Activated CD4-positive, alpha-beta T cell treated with anti-CD3 and anti-CD28 coated beads, Interleukin-2, amount 10 ng/mL, durations not matched to agents 24 days and 14 days (primary cell): ENCODE results near the gene SIGLEC11. TPM values are rescaled to one million over a fixed set of nuclear protein-coding genes. Genes with fewer than 3 reads are reported as not detected.
"Not testable (repeated sequence)": the region's sequence is repeated elsewhere in the genome, so short reads cannot be mapped to it uniquely, and the experiment has no call there.

Experiments
- DNase-seq: peaks from one replicate; pipeline ENCODE4 v3.0.0; 2022
- H3K27ac Mint-ChIP-seq: one replicate; pipeline ENCODE4 v1.8.0; 2022; ENCODE audit warnings: mild to moderate bottlenecking, mixed read lengths
- H3K27me3 Mint-ChIP-seq: one replicate; pipeline ENCODE4 v1.8.0; 2022; ENCODE audit warnings: mixed read lengths
- H3K36me3 Mint-ChIP-seq: one replicate; pipeline ENCODE4 v1.8.0; 2022; ENCODE audit warnings: low read depth, mild to moderate bottlenecking, mixed read lengths
- H3K4me1 Mint-ChIP-seq: one replicate; pipeline ENCODE4 v1.8.0; 2021; ENCODE audit warnings: mixed read lengths
- H3K4me3 Mint-ChIP-seq: one replicate; pipeline ENCODE4 v1.8.0; 2022; ENCODE audit warnings: mild to moderate bottlenecking, moderate library complexity, mixed read lengths
- H3K9me3 Mint-ChIP-seq: one replicate; pipeline ENCODE4 v1.8.0; 2021; ENCODE audit warnings: mixed read lengths
- intact Hi-C: fragments of 100-400 bp; cut with micrococcal nuclease; formaldehyde crosslinking; loops from one replicate; pipeline ENCODE4 v1.15.1; 2023
- total RNA-seq: library from RNA; stranded (reverse); gene quantifications from 2 replicates; pipeline ENCODE4 v1.2.3, GENCODE V29; 2022

The SIGLEC11 gene
- total RNA-seq, 1 donor from 2014 or later: not detected

GRCh38 chr19:49933643-49934042 lies 27.3 kb downstream of the SIGLEC11 start:
- intact Hi-C loops: loop anchor here (5.0 kb wide), 1 partner anchor 121 kb away; the partner anchor contains the start of gene FUZ
- Mint-ChIP-seq H3K27ac (no peak overlapping the region), H3K27me3 (peaks cover 10% of the 10 kb centered on the region), H3K4me3 (peak overlapping the region; percentile 8), H3K9me3 (peaks cover 4% of the 10 kb centered on the region), H3K36me3 (peaks cover 42% of the 10 kb centered on the region), H3K4me1 (peaks cover 37% of the 10 kb centered on the region)
- no peak for DNase-seq

- intact Hi-C loops: loop anchor here (5.0 kb wide), 1 partner anchor 120 kb away; the partner anchor contains the start of gene FUZ
- Mint-ChIP-seq H3K27ac (peak overlapping the region; percentile 74), H3K4me1 (peaks cover 41% of the 10 kb centered on the region), H3K4me3 (peak overlapping the region; percentile 56), H3K27me3 (peaks cover 10% of the 10 kb centered on the region), H3K9me3 (peaks cover 4% of the 10 kb centered on the region), H3K36me3 (peaks cover 48% of the 10 kb centered on the region)
- peak; percentile 80 for DNase-seq
Observed at GRCh38 chr19:49932731-49933131, 28.2 kb downstream of the SIGLEC11 start.

- Mint-ChIP-seq H3K9me3 (peaks cover 4% of the 10 kb centered on the region), H3K27me3 (peaks cover 10% of the 10 kb centered on the region), H3K4me3 (peak overlapping the region; percentile 42), H3K27ac (no peak overlapping the region), H3K4me1 (peaks cover 46% of the 10 kb centered on the region), H3K36me3 (peaks cover 55% of the 10 kb centered on the region)
- intact Hi-C loops: loop anchor here (5.0 kb wide), 1 partner anchor 120 kb away; the partner anchor contains the start of gene FUZ
- no peak for DNase-seq
Observed at GRCh38 chr19:49932041-49932451, 28.9 kb downstream of the SIGLEC11 start.

- intact Hi-C loops: loop anchor here (5.0 kb wide), 1 partner anchor 119 kb away; the partner anchor contains the start of gene FUZ
Observed at GRCh38 chr19:49931293-49932040, 29.5 kb downstream of the SIGLEC11 start.

GRCh38 chr19:49930483-49931011 lies 30.4 kb downstream of the SIGLEC11 start:
- peaks cover 3% of the 10 kb centered on the region for H3K27me3 Mint-ChIP-seq
- H3K9me3 Mint-ChIP-seq: peaks cover 4% of the 10 kb centered on the region
- peak overlapping the region; percentile 25 for H3K27ac Mint-ChIP-seq
- H3K36me3 Mint-ChIP-seq: peaks cover 63% of the 10 kb centered on the region
- peak; percentile 69 for DNase-seq
- intact Hi-C loops: loop anchor here (5.0 kb wide), 1 partner anchor 118 kb away; the partner anchor contains the start of gene FUZ
- peaks cover 51% of the 10 kb centered on the region for H3K4me1 Mint-ChIP-seq
- H3K4me3 Mint-ChIP-seq: peak overlapping the region; percentile 97

More at GRCh38 chr19:49931293-49932040, 29.5 kb downstream of the SIGLEC11 start:
- H3K4me3 Mint-ChIP-seq: peak overlapping the region; percentile 97
- H3K36me3 Mint-ChIP-seq: peaks cover 58% of the 10 kb centered on the region
- H3K9me3 Mint-ChIP-seq: peaks cover 4% of the 10 kb centered on the region
- peak overlapping the region; percentile 8 for H3K27ac Mint-ChIP-seq
- peaks cover 7% of the 10 kb centered on the region for H3K27me3 Mint-ChIP-seq
- no peak for DNase-seq
- H3K4me1 Mint-ChIP-seq: peaks cover 48% of the 10 kb centered on the region

- H3K4me1 Mint-ChIP-seq: peaks cover 54% of the 10 kb centered on the region
- H3K9me3 Mint-ChIP-seq: peaks cover 4% of the 10 kb centered on the region
- peak; percentile 98 for DNase-seq
- H3K4me3 Mint-ChIP-seq: peak overlapping the region; percentile 97
- H3K36me3 Mint-ChIP-seq: peaks cover 69% of the 10 kb centered on the region
- intact Hi-C loops: loop anchor here (1.0 to 5.0 kb wide), 6 partner anchors 19 to 338 kb away; partner anchors contain the start of genes AKT1S1, FUZ, PRMT1 and PRR12
- H3K27ac Mint-ChIP-seq: peak overlapping the region; percentile 100
- H3K27me3 Mint-ChIP-seq: peaks cover 3% of the 10 kb centered on the region
Observed at GRCh38 chr19:49929611-49930482, 31.1 kb downstream of the SIGLEC11 start.

- peaks cover 56% of the 10 kb centered on the region for H3K4me1 Mint-ChIP-seq
- peak; percentile 98 for DNase-seq
Observed at GRCh38 chr19:49929121-49929610, 31.8 kb downstream of the SIGLEC11 start, which contains the start of the genes ATF5 and NUP62. Gene ATF5 (plus strand): TSS chr19:49929205. CDS start chr19:49930851, 1,646 bp downstream. Gene NUP62 (minus strand): TSS chr19:49929504. CDS start chr19:49909807, 19,697 bp downstream.

GRCh38 chr19:49927526-49928264 lies 33.3 kb downstream of the SIGLEC11 start:
- intact Hi-C loops: loop anchor here (1.0 to 5.0 kb wide), 4 partner anchors 17 to 335 kb away; partner anchors contain the start of genes PRMT1 and PRR12

More at GRCh38 chr19:49929121-49929610, 31.8 kb downstream of the SIGLEC11 start, which contains the start of the genes ATF5 and NUP62:
- Mint-ChIP-seq H3K27me3 (peaks cover 3% of the 10 kb centered on the region), H3K27ac (peak within 1 kb of the TSS; percentile 100), H3K9me3 (peaks cover 4% of the 10 kb centered on the region), H3K36me3 (peaks cover 73% of the 10 kb centered on the region), H3K4me3 (peak within 1 kb of the TSS; percentile 97)
- intact Hi-C loops: loop anchor here (1.0 to 5.0 kb wide), 5 partner anchors 18 to 337 kb away; partner anchors contain the start of genes AKT1S1, PRMT1, PRR12 and TBC1D17

GRCh38 chr19:49926515-49926914 lies 34.5 kb downstream of the SIGLEC11 start:
- Mint-ChIP-seq H3K27ac (no peak overlapping the region), H3K9me3 (no peaks in the 10 kb centered on the region), H3K4me3 (peak overlapping the region; percentile 97), H3K4me1 (peaks cover 50% of the 10 kb centered on the region), H3K36me3 (peaks cover 76% of the 10 kb centered on the region), H3K27me3 (peaks cover 3% of the 10 kb centered on the region)
- no peak for DNase-seq
- intact Hi-C loops: loop anchor here (5.0 kb wide), 1 partner anchor 334 kb away; the partner anchor contains the start of gene PRR12

More at GRCh38 chr19:49927526-49928264, 33.3 kb downstream of the SIGLEC11 start:
- H3K27me3 Mint-ChIP-seq: peaks cover 3% of the 10 kb centered on the region
- no peak for DNase-seq
- H3K36me3 Mint-ChIP-seq: peaks cover 74% of the 10 kb centered on the region
- H3K9me3 Mint-ChIP-seq: peaks cover 4% of the 10 kb centered on the region
- peaks cover 49% of the 10 kb centered on the region for H3K4me1 Mint-ChIP-seq
- H3K4me3 Mint-ChIP-seq: peak overlapping the region; percentile 97
- H3K27ac Mint-ChIP-seq: peak overlapping the region; percentile 95

GRCh38 chr19:49925486-49925885 lies 35.5 kb downstream of the SIGLEC11 start:
- Mint-ChIP-seq H3K4me1 (peaks cover 54% of the 10 kb centered on the region), H3K36me3 (peaks cover 74% of the 10 kb centered on the region), H3K4me3 (peak overlapping the region; percentile 34), H3K27me3 (peaks cover 3% of the 10 kb centered on the region), H3K27ac (peak overlapping the region; percentile 38), H3K9me3 (no peaks in the 10 kb centered on the region)
- no peak for DNase-seq
- intact Hi-C loops: loop anchor here (5.0 kb wide), 1 partner anchor 333 kb away; the partner anchor contains the start of gene PRR12

GRCh38 chr19:49924881-49925210 lies 36.1 kb downstream of the SIGLEC11 start:
- H3K9me3 Mint-ChIP-seq, H3K27ac Mint-ChIP-seq, H3K4me3 Mint-ChIP-seq, DNase-seq, H3K27me3 Mint-ChIP-seq: not testable (repeated sequence)
- intact Hi-C loops: loop anchor here (5.0 kb wide), 1 partner anchor 333 kb away; the partner anchor contains the start of gene PRR12
- Mint-ChIP-seq H3K4me1 (peaks cover 47% of the 10 kb centered on the region), H3K36me3 (peaks cover 71% of the 10 kb centered on the region)
